Osteoblast (primary cell): Measurements from ENCODE around the gene PACS1. TPM values are rescaled to one million over a fixed set of nuclear protein-coding genes. Genes with fewer than 3 reads are reported as not detected.

Experiments
- DNase-seq: peaks from one replicate; pipeline ENCODE4 v3.0.0; 2011; ENCODE audit warnings: low spot score, mixed read lengths; ENCODE audit not compliant: insufficient read length; ENCODE audit errors: missing footprints
- H2AFZ ChIP-seq: 2 replicates; pipeline ENCODE4 v1.6.0; 2011; ENCODE audit warnings: mild to moderate bottlenecking, low read length
- H3K27ac ChIP-seq: 2 replicates; pipeline ENCODE4 v1.5.1; 2011; ENCODE audit warnings: mild to moderate bottlenecking, low read depth, low read length, moderate library complexity
- H3K27me3 ChIP-seq: 2 replicates; pipeline ENCODE4 v1.6.0; 2012; ENCODE audit warnings: mild to moderate bottlenecking, control low read depth, inconsistent platforms, low read length, moderate library complexity; ENCODE audit not compliant: insufficient read depth
- H3K36me3 ChIP-seq: 2 replicates; pipeline ENCODE4 v1.5.1; 2011; ENCODE audit warnings: mild to moderate bottlenecking, low read length, control low read depth, moderate library complexity; ENCODE audit not compliant: insufficient read depth
- H3K4me1 ChIP-seq: 2 replicates; pipeline ENCODE4 v1.5.1; 2011; ENCODE audit warnings: mild to moderate bottlenecking, low read length, control low read depth, moderate library complexity; ENCODE audit not compliant: insufficient read depth
- H3K4me2 ChIP-seq: 2 replicates; pipeline ENCODE4 v1.6.0; 2011; ENCODE audit warnings: mild to moderate bottlenecking, low read length; ENCODE audit not compliant: insufficient read depth
- H3K4me3 ChIP-seq: fragments of 200-600 bp; sonication (generic); 3 replicates; pipeline ENCODE4 v1.5.1; 2012; ENCODE audit warnings: mild to moderate bottlenecking, low read length, inconsistent platforms; ENCODE audit not compliant: insufficient read depth
- H3K79me2 ChIP-seq: 2 replicates; pipeline ENCODE4 v1.6.0; 2012; ENCODE audit warnings: mild to moderate bottlenecking, low read length, control low read depth, inconsistent platforms; ENCODE audit not compliant: insufficient read depth
- H3K9me3 ChIP-seq: 2 replicates; pipeline ENCODE4 v1.5.1; 2011; ENCODE audit warnings: low read depth, low read length, control low read depth
- H4K20me1 ChIP-seq: 2 replicates; pipeline ENCODE4 v1.6.0; 2012; ENCODE audit warnings: mild to moderate bottlenecking, low read length, control low read depth; ENCODE audit not compliant: insufficient read depth
- total RNA-seq: library from RNA; depleted of rRNA; stranded (reverse); fragments of >200 nt; gene quantifications from 2 replicates; pipeline ENCODE4 v1.2.3, GENCODE V29; 2012
- TF ChIP-seq, protein P1 (sequence below): IDR thresholded peaks from 2 replicates; pipeline ENCODE4 v1.5.1; 2011; ENCODE audit warnings: mild to moderate bottlenecking, low read depth, low read length, moderate library complexity; ENCODE audit errors: extremely low read depth

PACS1 gene
- total RNA-seq, 1 donor: 38.0 TPM

DNA sequence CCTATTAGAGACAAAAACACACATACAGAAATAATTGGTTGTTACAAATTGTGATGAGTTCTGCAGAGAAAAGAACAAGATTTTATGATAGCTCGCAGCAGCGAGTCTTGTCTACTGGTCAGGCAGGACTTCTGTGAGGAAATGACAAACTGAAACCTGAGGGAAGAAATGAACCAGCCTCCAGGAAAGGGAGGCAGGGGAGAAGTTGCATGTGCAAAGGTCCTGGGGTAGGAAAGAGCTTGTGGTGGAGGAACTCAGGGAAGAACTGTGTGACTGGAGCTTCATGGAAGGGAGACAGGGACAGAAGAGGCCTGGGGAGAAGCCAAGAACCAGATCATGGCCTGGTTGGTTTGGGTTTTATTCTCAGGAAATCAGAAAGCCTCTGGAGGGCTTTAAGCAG is 189.2 kb downstream of the PACS1 start:
- no peak overlapping the region for H3K4me2 ChIP-seq
- TF ChIP-seq, protein P1, sequence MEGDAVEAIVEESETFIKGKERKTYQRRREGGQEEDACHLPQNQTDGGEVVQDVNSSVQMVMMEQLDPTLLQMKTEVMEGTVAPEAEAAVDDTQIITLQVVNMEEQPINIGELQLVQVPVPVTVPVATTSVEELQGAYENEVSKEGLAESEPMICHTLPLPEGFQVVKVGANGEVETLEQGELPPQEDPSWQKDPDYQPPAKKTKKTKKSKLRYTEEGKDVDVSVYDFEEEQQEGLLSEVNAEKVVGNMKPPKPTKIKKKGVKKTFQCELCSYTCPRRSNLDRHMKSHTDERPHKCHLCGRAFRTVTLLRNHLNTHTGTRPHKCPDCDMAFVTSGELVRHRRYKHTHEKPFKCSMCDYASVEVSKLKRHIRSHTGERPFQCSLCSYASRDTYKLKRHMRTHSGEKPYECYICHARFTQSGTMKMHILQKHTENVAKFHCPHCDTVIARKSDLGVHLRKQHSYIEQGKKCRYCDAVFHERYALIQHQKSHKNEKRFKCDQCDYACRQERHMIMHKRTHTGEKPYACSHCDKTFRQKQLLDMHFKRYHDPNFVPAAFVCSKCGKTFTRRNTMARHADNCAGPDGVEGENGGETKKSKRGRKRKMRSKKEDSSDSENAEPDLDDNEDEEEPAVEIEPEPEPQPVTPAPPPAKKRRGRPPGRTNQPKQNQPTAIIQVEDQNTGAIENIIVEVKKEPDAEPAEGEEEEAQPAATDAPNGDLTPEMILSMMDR: no peak
- no peak overlapping the region for H2AFZ ChIP-seq
- H3K27ac ChIP-seq: no peak overlapping the region
- peaks cover 18% of the 10 kb centered on the region for H4K20me1 ChIP-seq
- no peaks in the 10 kb centered on the region for H3K27me3 ChIP-seq
- DNase-seq: no peak
- no peaks in the 10 kb centered on the region for H3K9me3 ChIP-seq
- peaks cover 25% of the 10 kb centered on the region for H3K36me3 ChIP-seq
- H3K4me1 ChIP-seq: peaks cover 14% of the 10 kb centered on the region
- peaks cover 19% of the 10 kb centered on the region for H3K79me2 ChIP-seq
- no peak overlapping the region for H3K4me3 ChIP-seq

DNA sequence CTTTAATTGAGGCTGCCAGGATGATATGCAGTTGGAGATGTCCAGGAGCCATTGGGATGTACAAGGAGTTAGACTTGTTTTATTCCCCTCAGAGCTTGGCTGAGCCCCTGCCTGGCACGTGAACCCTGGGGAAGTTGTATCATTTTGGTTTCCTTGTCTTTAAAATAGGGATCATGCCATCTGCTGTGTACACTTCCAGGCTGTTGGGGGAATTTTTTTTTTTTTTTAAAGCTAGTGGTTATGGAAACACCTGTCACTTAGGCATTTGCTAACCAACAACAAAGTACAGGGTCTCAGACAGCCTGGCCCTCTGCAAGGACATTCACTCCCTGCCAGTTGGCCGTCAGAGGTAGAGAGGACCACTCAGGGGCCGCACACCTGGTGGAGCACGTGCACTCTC is 189.9 kb downstream of the PACS1 start:
- Histone ChIP-seq H3K4me3 (no peak overlapping the region), H3K27me3 (no peaks in the 10 kb centered on the region), H3K36me3 (peaks cover 33% of the 10 kb centered on the region), H3K4me2 (no peak overlapping the region), H3K4me1 (peaks cover 14% of the 10 kb centered on the region), H2AFZ (no peak overlapping the region), H3K9me3 (no peaks in the 10 kb centered on the region), H3K27ac (no peak overlapping the region), H4K20me1 (peaks cover 18% of the 10 kb centered on the region), H3K79me2 (peaks cover 19% of the 10 kb centered on the region)
- DNase-seq: no peak
- TF ChIP-seq, protein P1: no peak

DNA sequence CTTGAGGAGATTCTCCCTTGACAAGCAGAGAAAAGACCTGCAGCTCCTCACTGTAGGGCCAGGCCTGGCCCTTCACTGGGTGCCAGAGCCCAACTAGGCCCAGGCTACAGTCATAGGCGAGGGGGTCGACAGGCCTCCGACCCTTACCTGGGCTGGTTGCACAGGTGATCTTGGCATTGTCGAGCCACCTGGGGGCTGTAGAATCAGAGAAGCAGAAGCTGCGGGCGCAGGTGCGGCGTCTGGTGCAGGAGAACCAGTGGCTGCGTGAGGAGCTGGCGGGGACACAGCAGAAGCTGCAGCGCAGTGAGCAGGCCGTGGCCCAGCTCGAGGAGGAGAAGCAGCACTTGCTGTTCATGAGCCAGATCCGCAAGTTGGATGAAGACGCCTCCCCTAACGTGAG is 191.5 kb downstream of the PACS1 start:
- no peaks in the 10 kb centered on the region for H3K27me3 ChIP-seq
- peaks cover 13% of the 10 kb centered on the region for H3K4me1 ChIP-seq
- no peak overlapping the region for H3K4me2 ChIP-seq
- H2AFZ ChIP-seq: no peak overlapping the region
- DNase-seq: no peak
- no peak overlapping the region for H3K27ac ChIP-seq
- peaks cover 36% of the 10 kb centered on the region for H3K36me3 ChIP-seq
- H3K9me3 ChIP-seq: no peaks in the 10 kb centered on the region
- peaks cover 19% of the 10 kb centered on the region for H3K79me2 ChIP-seq
- peaks cover 18% of the 10 kb centered on the region for H4K20me1 ChIP-seq
- TF ChIP-seq, protein P1: no peak
- H3K4me3 ChIP-seq: no peak overlapping the region

DNA sequence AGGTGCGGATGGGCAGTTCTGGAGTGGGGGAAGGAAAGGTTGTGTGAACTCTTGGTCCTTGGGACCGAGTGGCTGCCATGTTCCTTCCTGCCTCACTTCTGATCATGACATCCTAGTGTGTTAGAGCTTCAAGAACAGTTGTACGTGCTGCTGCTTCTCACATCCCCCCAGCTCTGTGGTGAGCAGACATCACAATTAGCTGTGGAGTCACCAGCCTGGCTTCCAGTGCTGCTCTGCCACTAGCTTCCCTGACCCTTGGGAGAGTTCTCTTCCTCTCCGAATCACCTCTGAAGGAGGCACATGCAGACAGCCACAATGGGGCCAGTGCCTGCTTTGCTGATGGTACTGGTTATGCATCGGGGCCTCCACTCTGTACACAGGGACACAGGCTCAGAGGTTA is 192.1 kb downstream of the PACS1 start:
- Histone ChIP-seq H3K4me3 (no peak overlapping the region), H4K20me1 (peaks cover 18% of the 10 kb centered on the region), H3K36me3 (peaks cover 36% of the 10 kb centered on the region), H3K9me3 (no peaks in the 10 kb centered on the region), H3K4me1 (peaks cover 13% of the 10 kb centered on the region), H2AFZ (no peak overlapping the region), H3K27ac (no peak overlapping the region), H3K79me2 (peaks cover 19% of the 10 kb centered on the region), H3K4me2 (no peak overlapping the region), H3K27me3 (no peaks in the 10 kb centered on the region)
- TF ChIP-seq, protein P1: no peak
- DNase-seq: no peak
